GM19455 (cell line): ENCODE results near the gene TNFSF8.

Source experiments
- ATAC-seq: cut with Tn5 transposase; IDR thresholded peaks from one replicate; pipeline ENCODE4 v1.9.1; 2021; ENCODE audit not compliant: unreplicated experiment

Gene TNFSF8

GRCh38 chr9:114878879-114879564, 51.4 kb downstream of the TNFSF8 start:
- no peak for ATAC-seq

GRCh38 chr9:114869845-114870244, 60.5 kb downstream of the TNFSF8 start:
- no peak for ATAC-seq

GRCh38 chr9:114869378-114869777, 61.0 kb downstream of the TNFSF8 start:
- ATAC-seq: no peak

GRCh38 chr9:114867327-114867726, 63.1 kb downstream of the TNFSF8 start:
- ATAC-seq: no peak

GRCh38 chr9:114864471-114864870, 65.9 kb downstream of the TNFSF8 start:
- no peak for ATAC-seq

GRCh38 chr9:114861922-114862605, 68.3 kb downstream of the TNFSF8 start:
- no peak for ATAC-seq

- no peak for ATAC-seq
These were observed 69.1 kb downstream of the TNFSF8 start for GRCh38 chr9:114861273-114861672.

- no peak for ATAC-seq
These were observed 70.2 kb downstream of the TNFSF8 start for GRCh38 chr9:114860187-114860586.

GRCh38 chr9:114856942-114857315, 73.5 kb downstream of the TNFSF8 start:
- no peak for ATAC-seq

GRCh38 chr9:114856215-114856941, 74.0 kb downstream of the TNFSF8 start:
- no peak for ATAC-seq

- ATAC-seq: no peak
These were observed 74.9 kb downstream of the TNFSF8 start for GRCh38 chr9:114855488-114855887.

GRCh38 chr9:114854736-114855355, 75.5 kb downstream of the TNFSF8 start:
- ATAC-seq: no peak

GRCh38 chr9:114853071-114853855, 77.1 kb downstream of the TNFSF8 start:
- ATAC-seq: no peak

- ATAC-seq: no peak
These were observed 78.3 kb downstream of the TNFSF8 start for GRCh38 chr9:114852050-114852594.

- no peak for ATAC-seq
These were observed 79.1 kb downstream of the TNFSF8 start for GRCh38 chr9:114851306-114851705.
